Vagina (tissue), 2 donors: ENCODE data around the gene WBP1.

ENCODE experiments used
- CTCF ChIP-seq, 3 experiments: fragments of 450-650 bp in 2 of 3; fragments of 200-600 bp in 1 of 3; sonication (generic) in 1 of 3; IDR thresholded peaks; one replicate each; pipeline ENCODE4 v1.5.1; 2017 to 2019; ENCODE audit warnings: antibody characterized with exemption in 3 of 3, mild to moderate bottlenecking in 2 of 3, moderate library complexity in 2 of 3
- POLR2A ChIP-seq, 2 donors: fragments of 450-650 bp; IDR thresholded peaks; one replicate each; pipeline ENCODE4 v1.6.1; 2017; ENCODE audit warnings: antibody characterized with exemption in 2 of 2, mild to moderate bottlenecking in 2 of 2, moderate library complexity in 2 of 2
- POLR2AphosphoS5 ChIP-seq, 2 donors: sonication (generic); formaldehyde crosslinking; IDR thresholded peaks; one replicate each; pipeline ENCODE4 v1.9.0; 2017; ENCODE audit warnings: antibody characterized with exemption in 2 of 2, mild to moderate bottlenecking in 2 of 2, low read depth in 1 of 2; ENCODE audit not compliant: insufficient read depth in 1 of 2

GRCh38 chr2:74474481-74474880 is 16.2 kb downstream of the WBP1 start:
- no peak for TF ChIP-seq CTCF (IDR thresholded peaks at IDR 0.05)
- TF ChIP-seq POLR2A (IDR thresholded peaks at IDR 0.05): no peak
- no peak for TF ChIP-seq POLR2AphosphoS5 (IDR thresholded peaks at IDR 0.05; ENCODE audit: insufficient read depth in 1 of 2, low read depth in 1 of 2)
